ENCODE results near the gene MACROD2. TPM values are rescaled to one million over a fixed set of nuclear protein-coding genes. Genes with fewer than 3 reads are reported as not detected.

MACROD2 gene
- total RNA-seq, 4 donors from 2014 or later, result 10.0 to 24.0 (median 17.0) TPM

GRCh38 chr20:15922556-15922955 is 1927.2 kb downstream of the MACROD2 start:
- 92 to 96% methylated on average over 1 of the region's 1 CpG for WGBS, 2 donors
- intact Hi-C loops (cut with DNase I; ENCODE audit: low total_unique reads), result no loop called here
- no peak overlapping the region for H3K4me3 ChIP-seq (ENCODE audit: low read depth, poor library complexity, severe bottlenecking)
- DNase-seq (ENCODE audit: low spot score in 2 of 2), result no peak
- TF ChIP-seq CTCF (IDR thresholded peaks at IDR 0.05) (no peak), POLR2A (IDR thresholded peaks at IDR 0.05) (no peak)

- intact Hi-C loops (cut with DNase I; ENCODE audit: low total_unique reads), result no loop called here
- WGBS, 2 donors, result 85 to 94% methylated on average over 8 of the region's 8 CpGs
- no peak for DNase-seq (ENCODE audit: low spot score in 2 of 2)
- no peak overlapping the region for H3K4me3 ChIP-seq (ENCODE audit: low read depth, poor library complexity, severe bottlenecking)
- TF ChIP-seq POLR2A (IDR thresholded peaks at IDR 0.05), result no peak
- no peak for TF ChIP-seq CTCF (IDR thresholded peaks at IDR 0.05)
These were observed 1927.9 kb downstream of the MACROD2 start for GRCh38 chr20:15923030-15923776.

- TF ChIP-seq POLR2A (IDR thresholded peaks at IDR 0.05) (no peak), CTCF (IDR thresholded peaks at IDR 0.05) (no peak)
- DNase-seq (ENCODE audit: low spot score in 2 of 2), result no peak
- whole genome bisulfite sequencing, 2 donors, result 50 to 67% methylated on average over 1 of the region's 1 CpG
- no peak overlapping the region for H3K4me3 ChIP-seq (ENCODE audit: low read depth, poor library complexity, severe bottlenecking)
- intact Hi-C loops (cut with DNase I; ENCODE audit: low total_unique reads), result no loop called here
These were observed 1929.2 kb downstream of the MACROD2 start for GRCh38 chr20:15924556-15924955.

- intact Hi-C loops (cut with DNase I; ENCODE audit: low total_unique reads), result no loop called here
- no peak for DNase-seq (ENCODE audit: low spot score in 2 of 2)
- no peak for TF ChIP-seq POLR2A (IDR thresholded peaks at IDR 0.05)
- WGBS, 2 donors, result 68 to 69% methylated on average over 8 of the region's 8 CpGs
- H3K4me3 ChIP-seq (ENCODE audit: low read depth, poor library complexity, severe bottlenecking), result no peak overlapping the region
These were observed 1930.1 kb downstream of the MACROD2 start for GRCh38 chr20:15925376-15925775.

GRCh38 chr20:15927893-15928650 is 1932.8 kb downstream of the MACROD2 start:
- H3K4me3 ChIP-seq (ENCODE audit: low read depth, poor library complexity, severe bottlenecking), result no peak overlapping the region
- intact Hi-C loops (cut with DNase I; ENCODE audit: low total_unique reads), result no loop called here
- TF ChIP-seq CTCF (IDR thresholded peaks at IDR 0.05) (no peak), POLR2A (IDR thresholded peaks at IDR 0.05) (no peak)
- WGBS, 2 donors, result 92% methylated on average over 3 of the region's 3 CpGs
- no peak for DNase-seq (ENCODE audit: low spot score in 2 of 2)

- no peak for DNase-seq (ENCODE audit: low spot score in 2 of 2)
- no peak for TF ChIP-seq POLR2A (IDR thresholded peaks at IDR 0.05)
- no peak for TF ChIP-seq CTCF (IDR thresholded peaks at IDR 0.05)
- no peak overlapping the region for H3K4me3 ChIP-seq (ENCODE audit: low read depth, poor library complexity, severe bottlenecking)
- intact Hi-C loops (cut with DNase I; ENCODE audit: low total_unique reads), result no loop called here
These were observed 1933.6 kb downstream of the MACROD2 start for GRCh38 chr20:15928946-15929345.
